Breast epithelium (tissue), 3 donors: ENCODE data around the gene APH1B.

Source experiments
- CTCF ChIP-seq, 3 donors: fragments of 450-650 bp; IDR thresholded peaks; one replicate each; pipeline ENCODE4 v1.5.1; 2016 to 2017; ENCODE audit warnings: antibody characterized with exemption in 3 of 3, mild to moderate bottlenecking in 3 of 3, moderate library complexity in 3 of 3
- POLR2A ChIP-seq: fragments of 450-650 bp; IDR thresholded peaks from one replicate; pipeline ENCODE4 v1.6.1; 2016; ENCODE audit warnings: antibody characterized with exemption, mild to moderate bottlenecking, moderate library complexity
- POLR2AphosphoS5 ChIP-seq, 3 donors: sonication (generic); formaldehyde crosslinking; IDR thresholded peaks; one replicate each; pipeline ENCODE4 v1.6.1; 2017; ENCODE audit warnings: antibody characterized with exemption in 3 of 3

- TF ChIP-seq CTCF (IDR thresholded peaks at IDR 0.05) = no peak
- no peak for TF ChIP-seq POLR2A
- no peak for TF ChIP-seq POLR2AphosphoS5 (IDR thresholded peaks at IDR 0.05)
These were observed 54.1 kb downstream of the APH1B start for GRCh38 chr15:63331456-63331855.
